GM20431 (cell line): ENCODE measurements around the gene LACRT.
"Not testable (repeated sequence)": the region's sequence is repeated elsewhere in the genome, so short reads cannot be mapped to it uniquely, and the experiment has no call there.

Experiments
- in situ Hi-C: fragments of 300-500 bp; cut with MseI, MboI; formaldehyde crosslinking; loops from one replicate; pipeline ENCODE4 v1.15.0; 2020; ENCODE audit warnings: low sequenced_read_pairs; ENCODE audit not compliant: unreplicated experiment

Gene LACRT, protein sequence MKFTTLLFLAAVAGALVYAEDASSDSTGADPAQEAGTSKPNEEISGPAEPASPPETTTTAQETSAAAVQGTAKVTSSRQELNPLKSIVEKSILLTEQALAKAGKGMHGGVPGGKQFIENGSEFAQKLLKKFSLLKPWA

GRCh38 chr12:54634795-54635194 lies at the start of gene LACRT:
Gene LACRT (minus strand): TSS chr12:54634895. CDS start chr12:54634841, 54 bp downstream.
- in situ Hi-C loops, result no loop called here

- in situ Hi-C loops, result no loop called here
Observed at GRCh38 chr12:54683398-54683797, 48.7 kb upstream of the LACRT start.

- in situ Hi-C loops, result no loop called here
Observed at GRCh38 chr12:54682674-54683073, 48.0 kb upstream of the LACRT start.

GRCh38 chr12:54680374-54680773 lies 45.7 kb upstream of the LACRT start:
- in situ Hi-C loops, result no loop called here

- in situ Hi-C loops, result no loop called here
Observed at GRCh38 chr12:54678131-54678530, 43.4 kb upstream of the LACRT start.

GRCh38 chr12:54667945-54668344 lies 33.2 kb upstream of the LACRT start:
- in situ Hi-C loops, result no loop called here

- in situ Hi-C loops, result no loop called here
Observed at GRCh38 chr12:54666008-54666407, 31.3 kb upstream of the LACRT start.

DNA sequence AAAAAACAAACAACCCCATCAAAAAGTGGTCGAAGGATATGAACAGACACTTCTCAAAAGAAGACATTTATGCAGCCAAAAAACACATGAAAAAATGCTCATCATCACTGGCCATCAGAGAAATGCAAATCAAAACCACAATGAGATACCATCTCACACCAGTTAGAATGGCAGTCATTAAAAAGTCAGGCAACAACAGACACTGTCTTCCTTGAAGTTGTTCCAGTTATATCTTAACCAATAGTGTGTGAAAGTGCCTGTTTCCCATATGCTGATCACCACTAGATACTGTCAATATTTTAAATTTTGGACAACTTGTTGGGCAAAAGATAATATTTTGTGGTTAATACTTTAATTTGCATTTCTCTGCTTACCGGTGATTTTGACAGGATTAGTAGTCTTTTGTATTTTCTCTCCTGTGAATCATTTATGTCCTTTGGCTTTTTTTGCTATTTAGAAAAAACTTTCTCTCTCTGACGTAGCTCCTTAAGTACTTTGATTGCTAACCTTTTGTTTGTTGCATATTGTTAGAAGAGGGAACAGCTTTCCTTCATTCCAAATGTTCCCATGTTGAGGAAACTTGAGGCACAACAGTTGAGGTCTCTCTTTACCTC lies 30.4 kb upstream of the LACRT start:
- in situ Hi-C loops, result not testable (repeated sequence)

- in situ Hi-C loops, result no loop called here
Observed at GRCh38 chr12:54663603-54664002, 28.9 kb upstream of the LACRT start.

GRCh38 chr12:54662026-54662425 lies 27.3 kb upstream of the LACRT start:
- in situ Hi-C loops, result no loop called here

DNA sequence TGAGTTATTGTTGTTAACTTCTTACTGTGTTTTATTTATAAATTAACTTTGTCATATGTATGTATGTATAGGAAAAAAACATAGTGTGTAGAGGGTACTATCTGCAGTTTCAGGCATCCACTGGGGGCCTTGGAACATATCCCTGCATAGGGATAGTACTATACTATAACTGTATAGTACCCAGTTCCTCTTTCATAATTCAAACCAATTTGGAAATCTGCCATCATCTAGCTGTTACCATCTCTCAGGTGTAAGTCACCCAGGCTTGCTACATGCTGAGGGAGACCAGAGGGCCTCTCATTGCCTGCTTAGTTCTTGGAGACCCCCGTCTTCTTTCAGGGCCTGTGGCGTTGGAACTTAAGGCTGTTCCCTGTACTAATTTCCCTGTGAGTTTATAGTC lies 26.4 kb upstream of the LACRT start:
- in situ Hi-C loops, result no loop called here

DNA sequence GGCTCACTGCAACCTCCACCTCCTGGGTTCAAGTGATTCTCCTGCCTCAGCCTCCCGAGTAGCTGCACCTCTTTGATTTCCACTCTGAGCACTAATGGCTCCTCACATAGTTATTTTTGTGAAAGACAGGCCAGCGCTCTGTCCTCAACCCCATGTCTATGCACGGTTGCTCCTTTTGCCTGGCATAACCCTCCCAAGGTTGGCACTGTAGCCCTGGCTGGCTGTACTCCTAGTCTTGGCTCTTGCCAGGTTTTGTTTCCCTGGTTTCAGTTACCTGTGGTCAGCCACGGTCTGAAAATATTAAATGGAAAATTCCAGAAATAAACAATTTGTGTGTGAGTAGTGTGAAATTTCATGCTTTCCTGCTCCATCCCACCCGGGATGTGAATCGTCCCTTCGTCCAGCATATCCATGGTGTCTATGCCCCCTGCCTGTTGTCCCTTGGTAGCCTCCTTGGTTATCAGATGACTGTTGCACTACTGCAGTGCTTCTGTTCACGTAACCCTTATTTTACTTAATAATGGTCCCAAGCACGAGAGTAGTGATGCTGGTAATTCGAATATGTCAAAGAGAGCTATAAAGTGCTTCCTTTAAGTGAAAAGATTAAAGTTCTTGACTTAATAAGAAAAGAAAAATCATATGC lies 25.7 kb upstream of the LACRT start:
- in situ Hi-C loops, result no loop called here

- in situ Hi-C loops, result no loop called here
Observed at GRCh38 chr12:54658306-54659264, 23.9 kb upstream of the LACRT start.

DNA sequence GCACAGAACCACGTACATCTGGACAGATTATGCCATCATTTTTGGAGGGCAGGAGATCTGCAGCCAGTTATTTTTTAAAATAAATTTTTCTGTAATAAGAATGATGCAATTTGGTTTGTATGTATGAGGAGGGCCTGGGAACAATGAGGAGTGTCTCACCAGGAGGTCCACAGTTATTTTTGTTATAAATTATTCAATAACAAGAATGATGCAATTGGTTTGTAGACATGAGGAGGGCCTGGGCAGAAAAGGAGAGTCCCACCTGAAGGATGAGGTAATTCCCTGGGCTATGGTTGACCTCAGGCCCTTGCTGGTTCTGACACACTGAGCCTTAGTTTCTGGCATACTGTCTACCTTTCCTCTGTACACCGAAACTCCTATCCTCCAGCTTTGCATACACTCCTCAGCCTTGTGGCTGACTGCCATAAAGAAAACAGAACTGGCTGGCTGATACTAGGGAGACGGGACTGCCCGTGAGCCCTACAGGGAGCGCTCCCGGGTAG lies 22.5 kb upstream of the LACRT start:
- in situ Hi-C loops, result no loop called here

- in situ Hi-C loops, result no loop called here
Observed at GRCh38 chr12:54654926-54655325, 20.2 kb upstream of the LACRT start.

DNA sequence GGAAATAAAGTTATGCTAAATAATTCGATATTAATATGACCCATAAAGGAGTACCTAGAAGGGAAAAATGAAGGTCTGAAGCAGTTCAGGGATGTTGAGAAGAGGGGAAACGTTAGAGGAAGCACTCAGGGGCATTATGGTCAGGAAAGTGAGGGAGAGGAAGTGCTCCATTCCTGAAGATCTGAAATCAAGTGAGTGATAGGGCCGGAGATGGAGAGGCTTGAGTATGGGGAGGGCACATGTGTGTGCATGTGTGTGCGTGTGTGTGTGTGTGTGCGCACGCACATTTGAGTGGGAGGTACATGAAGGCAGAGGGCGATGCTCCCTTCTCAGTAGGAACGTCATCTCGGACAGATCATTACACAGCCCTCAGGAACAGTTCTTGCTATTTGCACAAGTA lies 18.3 kb upstream of the LACRT start:
- in situ Hi-C loops, result no loop called here

DNA sequence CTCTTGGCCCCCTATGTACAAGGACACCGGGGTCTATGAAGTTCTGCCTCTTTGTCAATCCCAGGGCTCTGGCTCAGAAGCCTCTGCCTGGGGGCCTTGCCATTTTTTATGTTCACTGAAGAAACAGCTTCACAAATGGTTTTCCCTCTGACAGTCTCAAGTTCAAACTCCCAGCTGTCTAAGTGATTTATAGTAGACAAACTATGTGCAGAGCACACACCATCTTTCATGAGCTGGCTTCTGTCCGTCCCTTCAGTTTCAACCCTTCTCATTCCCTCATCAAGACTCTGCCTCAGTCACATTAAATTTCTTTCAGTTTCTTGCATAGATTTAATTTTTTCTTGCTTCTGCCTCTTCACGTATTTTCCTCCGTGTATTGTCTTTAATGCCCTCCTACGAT lies 16.2 kb upstream of the LACRT start:
- in situ Hi-C loops, result no loop called here

- in situ Hi-C loops, result no loop called here
Observed at GRCh38 chr12:54650409-54650808, 15.7 kb upstream of the LACRT start.

- in situ Hi-C loops, result no loop called here
Observed at GRCh38 chr12:54649825-54650224, 15.1 kb upstream of the LACRT start.

- in situ Hi-C loops, result no loop called here
Observed at GRCh38 chr12:54648265-54648664, 13.6 kb upstream of the LACRT start, which contains the start of gene DCD. Gene DCD (minus strand): TSS chr12:54648365. CDS start chr12:54648303, 62 bp downstream.
